Right atrium auricular region (tissue), 2 donors: Measurements from ENCODE around the gene TSPAN18. TPM values are rescaled to one million over a fixed set of nuclear protein-coding genes. Genes with fewer than 3 reads are reported as not detected.
A peak's percentile ranks its signal among the peaks of the same experiment; 100 is the strongest.

Source experiments
- DNase-seq: peaks from one replicate; pipeline ENCODE4 v3.0.0-alpha.2; 2019; ENCODE audit warnings: low spot score
- H3K27ac ChIP-seq, 2 donors: fragments of 200-600 bp; sonication (generic); 1 replicate in 1 of 2; 2 replicates in 1 of 2; pipeline ENCODE4 v1.5.1; 2016 to 2019
- H3K27me3 ChIP-seq, 2 donors: fragments of 200-600 bp; sonication (generic); one replicate each; pipeline versions ENCODE4 v1.5.1 to v1.6.0; 2017 to 2019
- H3K36me3 ChIP-seq: fragments of 200-600 bp; sonication (generic); one replicate; pipeline ENCODE4 v1.5.1; 2016
- H3K4me1 ChIP-seq, 2 donors: fragments of 200-600 bp; sonication (generic); one replicate each; pipeline versions ENCODE4 v1.5.1 to v1.6.0; 2017 to 2019
- H3K4me3 ChIP-seq, 2 donors: fragments of 200-600 bp; sonication (generic); 1 replicate in 1 of 2; 2 replicates in 1 of 2; pipeline ENCODE4 v1.5.1; 2017 to 2019; ENCODE audit warnings: mild to moderate bottlenecking in 1 of 2, moderate library complexity in 1 of 2
- H3K9me3 ChIP-seq, 2 donors: fragments of 200-600 bp; sonication (generic); one replicate each; pipeline ENCODE4 v1.5.1; 2019
- CTCF ChIP-seq, 2 donors: fragments of 200-600 bp; sonication (generic); IDR thresholded peaks; one replicate each; pipeline ENCODE4 v1.5.1; 2019; ENCODE audit warnings: antibody characterized with exemption in 2 of 2
- total RNA-seq, 2 donors: library from RNA; depleted of rRNA; stranded (reverse); fragments of >200 nt; gene quantifications; one replicate each; pipeline ENCODE4 v1.1.0, GENCODE V29; 2016

TSPAN18 gene
- total RNA-seq, 2 donors from 2014 or later, result 76.3 to 79.3 TPM

- Histone ChIP-seq H3K27ac (no peak overlapping the region), H3K4me1 (peaks cover 0 to 66% of the 10 kb centered on the region in 2 donors), H3K36me3 (no peaks in the 10 kb centered on the region)
These were observed 75.6 kb downstream of the TSPAN18 start for GRCh38 chr11:44802347-44802746.

GRCh38 chr11:44803009-44803408 lies 76.2 kb downstream of the TSPAN18 start:
- Histone ChIP-seq H3K4me3 (no peak overlapping the region), H3K27ac (no peak overlapping the region), H3K4me1 (peaks cover 0 to 61% of the 10 kb centered on the region in 2 donors), H3K36me3 (no peaks in the 10 kb centered on the region), H3K9me3 (no peaks in the 10 kb centered on the region), H3K27me3 (no peaks in the 10 kb centered on the region)
- DNase-seq, result no peak
- no peak for TF ChIP-seq CTCF (IDR thresholded peaks at IDR 0.05)

More at GRCh38 chr11:44802347-44802746, 75.6 kb downstream of the TSPAN18 start:
- Histone ChIP-seq H3K4me3 (no peak overlapping the region), H3K27me3 (no peaks in the 10 kb centered on the region), H3K9me3 (no peaks in the 10 kb centered on the region)
- no peak for TF ChIP-seq CTCF (IDR thresholded peaks at IDR 0.05)
- no peak for DNase-seq

- H3K4me3 ChIP-seq, result no peak overlapping the region
- H3K27ac ChIP-seq, result peak overlapping the region; percentile 18 to 72
- H3K36me3 ChIP-seq, result no peaks in the 10 kb centered on the region
- TF ChIP-seq CTCF (IDR thresholded peaks at IDR 0.05), result no peak
- peaks cover 0 to 64% of the 10 kb centered on the region in 2 donors for H3K4me1 ChIP-seq
- H3K9me3 ChIP-seq, result no peaks in the 10 kb centered on the region
- DNase-seq, result no peak
- no peaks in the 10 kb centered on the region for H3K27me3 ChIP-seq
These were observed 78.0 kb downstream of the TSPAN18 start for GRCh38 chr11:44804449-44805437.

- Histone ChIP-seq H3K9me3 (no peaks in the 10 kb centered on the region), H3K36me3 (no peaks in the 10 kb centered on the region), H3K4me3 (no peak overlapping the region), H3K4me1 (peaks cover 0 to 68% of the 10 kb centered on the region in 2 donors), H3K27ac (peak overlapping the region; percentile 18 to 72), H3K27me3 (no peaks in the 10 kb centered on the region)
- no peak for DNase-seq
- no peak for TF ChIP-seq CTCF (IDR thresholded peaks at IDR 0.05)
These were observed 78.8 kb downstream of the TSPAN18 start for GRCh38 chr11:44805596-44805995.

- Histone ChIP-seq H3K4me1 (peaks cover 0 to 71% of the 10 kb centered on the region in 2 donors), H3K9me3 (no peaks in the 10 kb centered on the region), H3K4me3 (no peak overlapping the region), H3K27me3 (no peaks in the 10 kb centered on the region), H3K36me3 (no peaks in the 10 kb centered on the region), H3K27ac (peak overlapping the region; percentile 9 to 17)
- no peak for TF ChIP-seq CTCF (IDR thresholded peaks at IDR 0.05)
- DNase-seq, result no peak
These were observed 81.4 kb downstream of the TSPAN18 start for GRCh38 chr11:44808053-44808753.
